HepG2 (cell line): ENCODE measurements around the gene NELFB. TPM values are rescaled to one million over a fixed set of nuclear protein-coding genes. Genes with fewer than 3 reads are reported as not detected.
A peak's percentile ranks its signal among the peaks of the same experiment; 100 is the strongest.

Source experiments
- ATAC-seq: fragments of 200-7000 bp; cut with Tn5 transposase; 3 replicates; pipeline ENCODE4 v1.9.1; 2020; ENCODE audit warnings: mild to moderate bottlenecking, moderate library complexity
- BruUV-seq: library from RNA; stranded (reverse); fragments of 400-500 nt; replicated peaks from 2 replicates; lab custom pipeline; 2021; lab: Mats Ljungman, UMichigan
- CTCF ChIA-PET: fragments of 300-600 bp; formaldehyde crosslinking; extraction: SDS; loops from one replicate; lab custom pipeline; 2021; ENCODE audit warnings: low total read pairs, inconsistent platforms, low intra/inter-chr PET ratio; lab: Yijun Ruan, JAX
- POLR2A ChIA-PET: fragments of 350-600 bp; sonication (Branson Sonifier 250); formaldehyde crosslinking; loops from one replicate; lab custom pipeline; 2020; ENCODE audit warnings: antibody characterized with exemption, inconsistent platforms; lab: Yijun Ruan, JAX
- DNase-seq: peaks from one replicate; pipeline ENCODE4 v3.0.0-alpha.2; 2015; ENCODE audit warnings: low spot score
- FAIRE-seq: peaks from 3 replicates; lab custom pipeline; 2011; peaks lifted over from hg19 to GRCh38; lab: Jason Lieb, UNC
- H2AFZ ChIP-seq: one replicate; pipeline ENCODE4 v1.6.1; 2011; ENCODE audit warnings: low read length, inconsistent platforms
- H3K27ac ChIP-seq: fragments of 300-600 bp; 3 replicates; pipeline ENCODE4 v1.8.0; 2011; ENCODE audit warnings: mixed run types, mild to moderate bottlenecking, mixed read lengths, low read length, inconsistent platforms; ENCODE audit not compliant: insufficient read depth; ENCODE audit errors: extremely low read length
- H3K27me3 ChIP-seq, 2 experiments: fragments of 200-600 bp in 1 of 2; 2 replicates in 1 of 2; 3 replicates in 1 of 2; pipeline versions ENCODE4 v1.6.0 to v1.8.0; 2011; ENCODE audit warnings: low read length in 2 of 2, mild to moderate bottlenecking in 2 of 2, moderate library complexity in 2 of 2, inconsistent platforms in 1 of 2; ENCODE audit not compliant: insufficient read depth in 2 of 2, control insufficient read depth in 1 of 2
- H3K36me3 ChIP-seq, 2 experiments: fragments of 200-600 bp in 1 of 2; replicated peaks in 1 of 2; 2 replicates in 1 of 2; 3 replicates in 1 of 2; pipeline versions ENCODE4 v1.5.1 to v1.8.0; 2011; ENCODE audit warnings: low read length in 2 of 2, inconsistent platforms in 1 of 2; ENCODE audit not compliant: insufficient read depth in 2 of 2, control insufficient read depth in 1 of 2
- H3K4me1 ChIP-seq: 2 replicates; pipeline ENCODE4 v1.5.1; 2012; ENCODE audit warnings: low read length, inconsistent platforms; ENCODE audit not compliant: insufficient read depth
- H3K4me2 ChIP-seq: 2 replicates; pipeline ENCODE4 v1.6.0; 2011; ENCODE audit warnings: low read depth, low read length, inconsistent platforms
- H3K4me3 ChIP-seq, 3 experiments: fragments of 200-600 bp in 1 of 3; sonication (generic), shearing (Covaris generic) in 1 of 3; replicated peaks in 1 of 3; 2 replicates each; pipeline ENCODE4 v1.5.1; 2011 to 2016; ENCODE audit warnings: low read length in 3 of 3, inconsistent platforms in 2 of 3, low read depth in 2 of 3, mild to moderate bottlenecking in 2 of 3, control low read depth in 1 of 3, mixed read lengths in 1 of 3; ENCODE audit not compliant: insufficient read depth in 1 of 3
- H3K79me2 ChIP-seq: one replicate; pipeline ENCODE4 v1.6.1; 2011; ENCODE audit warnings: low read length, inconsistent platforms; ENCODE audit not compliant: insufficient read depth
- H3K9ac ChIP-seq: 2 replicates; pipeline ENCODE4 v1.6.0; 2011; ENCODE audit warnings: mild to moderate bottlenecking, low read depth, low read length, inconsistent platforms; ENCODE audit not compliant: insufficient read depth
- H3K9me3 ChIP-seq: 2 replicates; pipeline ENCODE4 v1.5.1; 2012; ENCODE audit warnings: mild to moderate bottlenecking, low read length
- H4K20me1 ChIP-seq: 2 replicates; pipeline ENCODE4 v1.6.0; 2011; ENCODE audit warnings: inconsistent platforms, mild to moderate bottlenecking, low read length, moderate library complexity; ENCODE audit not compliant: insufficient read depth
- GABPA ChIP-seq, 2 experiments: IDR thresholded peaks; 2 replicates each; pipeline ENCODE4 v1.6.1; 2011 to 2016; ENCODE audit warnings: low read depth in 2 of 2, low read length in 1 of 2, missing biosample characterization in 1 of 2, missing genetic modification characterization in 1 of 2
- KLF15 ChIP-seq: sonication (generic); formaldehyde crosslinking; IDR thresholded peaks from 2 replicates; pipeline ENCODE4 v1.8.1; 2023; ENCODE audit warnings: borderline replicate concordance, mild to moderate bottlenecking, inconsistent platforms, missing genetic modification reagents, mixed read lengths
- TBP ChIP-seq: sonication (generic); formaldehyde crosslinking; IDR thresholded peaks from 2 replicates; pipeline ENCODE4 v1.5.0; 2020; ENCODE audit warnings: missing genetic modification reagents
- TP53 ChIP-seq: sonication (generic); formaldehyde crosslinking; conservative IDR thresholded peaks from 2 replicates; pipeline ENCODE4 v1.4.0; 2020; ENCODE audit warnings: missing genetic modification reagents
- ZMYM4 ChIP-seq: sonication (generic); formaldehyde crosslinking; IDR thresholded peaks from 2 replicates; pipeline ENCODE4 v1.8.1; 2023; ENCODE audit warnings: mild to moderate bottlenecking, missing genetic modification reagents
- ZNF160 ChIP-seq: sonication (generic); formaldehyde crosslinking; IDR thresholded peaks from 2 replicates; pipeline ENCODE4 v1.8.0; 2022; ENCODE audit warnings: mild to moderate bottlenecking, inconsistent platforms, missing genetic modification reagents
- ZNF225 ChIP-seq: sonication (generic); formaldehyde crosslinking; IDR thresholded peaks from 2 replicates; pipeline ENCODE4 v1.4.0; 2020; ENCODE audit warnings: mild to moderate bottlenecking, missing genetic modification reagents
- ZZZ3 ChIP-seq: sonication (generic); formaldehyde crosslinking; IDR thresholded peaks from 2 replicates; pipeline ENCODE4 v1.4.0; 2020; ENCODE audit warnings: missing genetic modification reagents, mild to moderate bottlenecking, borderline replicate concordance
- WGBS: methylation state at CpG from one replicate; pipeline ENCODE4 v1.1.6; 2017; ENCODE audit warnings: low lambda C conversion rate; 5-methylcytosine and 5-hydroxymethylcytosine counted together
- in situ Hi-C: cut with HindIII; loops from 2 replicates; pipeline ENCODE4 v1.10.0; 2017; ENCODE audit warnings: low pct_unique_long_range_greater_than_20kb; ENCODE audit not compliant: extremely low pct_ligation_motif_present
- intact Hi-C: fragments of 100-400 bp; cut with micrococcal nuclease; formaldehyde crosslinking; loops from one replicate; pipeline ENCODE4 v1.10.0; 2022; ENCODE audit not compliant: unreplicated experiment
- polyA plus RNA-seq, 8 experiments: library from polyadenylated mRNA; depleted of rRNA in 3 of 8; stranded (reverse) in 7 of 8; unstranded in 1 of 8; fragments of >200 nt; fragmentation: Illumina TruSeq in 4 of 8; extraction: Trizol in 4 of 8; gene quantifications; 2 replicates each; pipeline versions ENCODE4 v1.2.1 to v1.2.3, GENCODE V29; 2011 to 2016; ENCODE audit warnings: low read depth in 4 of 8, missing spikeins in 1 of 8, mixed read lengths in 1 of 8; ENCODE audit not compliant: insufficient read depth in 1 of 8
- total RNA-seq, 5 experiments: library from RNA; depleted of rRNA; stranded (reverse); fragments of >200 nt; fragmentation: Illumina TruSeq; extraction: Trizol; gene quantifications; 2 replicates each; pipeline ENCODE4 v1.2.3, GENCODE V29; 2016; ENCODE audit warnings: low read depth in 1 of 5
- TF ChIP-seq, protein P1 (sequence below): sonication (generic); formaldehyde crosslinking; IDR thresholded peaks from 2 replicates; pipeline ENCODE4 v1.4.0; 2020; ENCODE audit warnings: missing genetic modification reagents
- TF ChIP-seq, protein P2 (sequence below): sonication (generic); formaldehyde crosslinking; IDR thresholded peaks from 2 replicates; pipeline ENCODE4 v1.9.0; 2021; ENCODE audit warnings: missing genetic modification reagents, mild to moderate bottlenecking, borderline replicate concordance
- TF ChIP-seq, protein P3 (sequence below), 2 experiments: sonication (generic) in 1 of 2; formaldehyde crosslinking in 1 of 2; IDR thresholded peaks; 2 replicates each; pipeline versions ENCODE4 v1.6.1 to v1.9.0; 2014 to 2022; ENCODE audit warnings: antibody characterized with exemption in 1 of 2, borderline replicate concordance in 1 of 2, inconsistent platforms in 1 of 2, low read depth in 1 of 2, missing genetic modification reagents in 1 of 2
- TF ChIP-seq, protein P4 (sequence below): sonication (generic); formaldehyde crosslinking; IDR thresholded peaks from 2 replicates; pipeline ENCODE4 v1.5.1; 2020; ENCODE audit warnings: mild to moderate bottlenecking, missing genetic modification reagents, moderate library complexity

The NELFB gene
- total and polyA plus RNA-seq, 2 of the 13 experiments (the other 11 are each of a cell fraction or from before 2014, with no cell fraction given) = 26.5 to 45.8 TPM

DNA sequence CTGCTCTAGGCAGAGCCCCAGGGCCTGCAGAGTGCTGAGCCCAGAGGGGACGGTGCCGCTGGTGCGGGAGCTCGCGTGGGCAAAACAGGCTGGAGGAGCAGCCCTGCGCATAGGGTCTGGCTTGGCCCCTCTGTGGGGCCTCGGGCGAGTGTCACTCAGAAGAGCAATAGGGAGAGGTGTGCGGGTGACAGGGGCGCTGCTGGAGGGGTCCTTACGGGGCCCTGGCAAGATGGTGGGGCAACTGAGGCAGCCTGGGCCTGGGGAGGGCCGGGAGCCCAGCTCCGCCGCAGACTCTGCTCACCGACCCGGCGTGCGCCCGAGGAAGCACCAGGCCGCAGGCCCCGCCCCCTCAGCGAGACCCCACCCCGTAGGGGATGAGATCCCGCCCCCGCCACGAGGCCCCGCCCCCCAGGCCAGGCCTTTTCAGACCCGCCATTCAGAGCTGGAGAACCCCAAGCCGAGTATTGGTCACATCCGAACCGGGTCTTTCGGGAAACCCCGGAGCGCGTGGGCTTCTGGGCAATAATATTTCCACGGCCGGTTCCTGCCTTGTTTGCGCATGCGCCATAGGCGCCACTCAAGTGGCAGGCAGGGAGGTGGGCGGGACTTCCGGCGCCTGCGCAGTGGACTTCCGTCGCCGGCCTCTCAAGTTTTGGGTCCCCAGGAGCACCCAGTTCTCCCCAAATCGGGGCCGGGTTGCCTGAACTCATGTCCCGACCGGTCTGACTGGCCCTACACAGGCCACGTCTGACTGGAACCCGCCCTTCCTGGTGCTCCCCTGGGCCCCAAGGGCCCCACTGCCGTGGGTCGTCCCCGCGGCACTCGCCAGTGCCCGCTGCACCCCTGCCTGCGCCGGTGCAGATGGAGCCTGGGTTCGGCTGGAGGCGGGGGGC lies 31.8 kb upstream of the NELFB start:
- BruUV-seq = no TSS peak
- POLR2A ChIA-PET = interaction anchor here (0.7 to 13.4 kb wide), 16 partner anchors 12 to 169 kb away, joined by 3 to 225 read pairs (median 12); partner anchors contain the start of genes ANAPC2, ENTPD2, MAN1B1 and NDOR1
- in situ Hi-C loops (no loop called here), intact Hi-C loops (loop anchor here (2.0 kb wide), 2 partner anchors 13 to 23 kb away; partner anchors contain the start of gene TPRN)
- CTCF ChIA-PET = no interaction called here
- Histone ChIP-seq H4K20me1 (peaks cover 4% of the 10 kb centered on the region; the same call in 1 of the 2 replicates), H3K27me3 (no peaks in the 10 kb centered on the region; a peak in 1 of 5 replicates), H3K4me2 (peak overlapping the region; percentile 100), H3K4me3 (peak overlapping the region; percentile 84 to 99 (median 92)), H3K9me3 (no peaks in the 10 kb centered on the region), H3K27ac (peak overlapping the region; percentile 76), H3K9ac (peak overlapping the region; percentile 94), H3K79me2 (peaks cover 3% of the 10 kb centered on the region), H3K36me3 (no peaks in the 10 kb centered on the region), H3K4me1 (peaks cover 64% of the 10 kb centered on the region), H2AFZ (no peak overlapping the region)
- DNase-seq (peak; percentile 98), FAIRE-seq (peak; percentile 91), ATAC-seq (peak; percentile 44)
- 2% methylated on average over 18 of the region's 63 CpGs for WGBS
- TF ChIP-seq ZNF160 (CRISPR knock-in tag) (no peak), GABPA (IDR thresholded peaks at IDR 0.05; ENCODE audit: low read depth, low read length) (no peak), GABPA (CRISPR knock-in tag; IDR thresholded peaks at IDR 0.05; ENCODE audit: low read depth) (peak; percentile 94), TP53 (CRISPR knock-in tag) (no peak), TBP (CRISPR knock-in tag) (no peak), KLF15 (CRISPR knock-in tag) (no peak), ZZZ3 (CRISPR knock-in tag) (no peak), ZNF225 (CRISPR knock-in tag) (no peak), ZMYM4 (0 out of 2 replicates have a peak, but pooled peaks have one; percentile 6)
- TF ChIP-seq, protein P1, sequence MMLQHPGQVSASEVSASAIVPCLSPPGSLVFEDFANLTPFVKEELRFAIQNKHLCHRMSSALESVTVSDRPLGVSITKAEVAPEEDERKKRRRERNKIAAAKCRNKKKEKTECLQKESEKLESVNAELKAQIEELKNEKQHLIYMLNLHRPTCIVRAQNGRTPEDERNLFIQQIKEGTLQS (CRISPR knock-in tag) = no peak; the same call in 1 of the 2 replicates
- TF ChIP-seq, protein P2, sequence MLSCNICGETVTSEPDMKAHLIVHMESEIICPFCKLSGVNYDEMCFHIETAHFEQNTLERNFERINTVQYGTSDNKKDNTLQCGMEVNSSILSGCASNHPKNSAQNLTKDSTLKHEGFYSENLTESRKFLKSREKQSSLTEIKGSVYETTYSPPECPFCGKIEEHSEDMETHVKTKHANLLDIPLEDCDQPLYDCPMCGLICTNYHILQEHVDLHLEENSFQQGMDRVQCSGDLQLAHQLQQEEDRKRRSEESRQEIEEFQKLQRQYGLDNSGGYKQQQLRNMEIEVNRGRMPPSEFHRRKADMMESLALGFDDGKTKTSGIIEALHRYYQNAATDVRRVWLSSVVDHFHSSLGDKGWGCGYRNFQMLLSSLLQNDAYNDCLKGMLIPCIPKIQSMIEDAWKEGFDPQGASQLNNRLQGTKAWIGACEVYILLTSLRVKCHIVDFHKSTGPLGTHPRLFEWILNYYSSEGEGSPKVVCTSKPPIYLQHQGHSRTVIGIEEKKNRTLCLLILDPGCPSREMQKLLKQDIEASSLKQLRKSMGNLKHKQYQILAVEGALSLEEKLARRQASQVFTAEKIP = no peak
- TF ChIP-seq, protein P3, sequence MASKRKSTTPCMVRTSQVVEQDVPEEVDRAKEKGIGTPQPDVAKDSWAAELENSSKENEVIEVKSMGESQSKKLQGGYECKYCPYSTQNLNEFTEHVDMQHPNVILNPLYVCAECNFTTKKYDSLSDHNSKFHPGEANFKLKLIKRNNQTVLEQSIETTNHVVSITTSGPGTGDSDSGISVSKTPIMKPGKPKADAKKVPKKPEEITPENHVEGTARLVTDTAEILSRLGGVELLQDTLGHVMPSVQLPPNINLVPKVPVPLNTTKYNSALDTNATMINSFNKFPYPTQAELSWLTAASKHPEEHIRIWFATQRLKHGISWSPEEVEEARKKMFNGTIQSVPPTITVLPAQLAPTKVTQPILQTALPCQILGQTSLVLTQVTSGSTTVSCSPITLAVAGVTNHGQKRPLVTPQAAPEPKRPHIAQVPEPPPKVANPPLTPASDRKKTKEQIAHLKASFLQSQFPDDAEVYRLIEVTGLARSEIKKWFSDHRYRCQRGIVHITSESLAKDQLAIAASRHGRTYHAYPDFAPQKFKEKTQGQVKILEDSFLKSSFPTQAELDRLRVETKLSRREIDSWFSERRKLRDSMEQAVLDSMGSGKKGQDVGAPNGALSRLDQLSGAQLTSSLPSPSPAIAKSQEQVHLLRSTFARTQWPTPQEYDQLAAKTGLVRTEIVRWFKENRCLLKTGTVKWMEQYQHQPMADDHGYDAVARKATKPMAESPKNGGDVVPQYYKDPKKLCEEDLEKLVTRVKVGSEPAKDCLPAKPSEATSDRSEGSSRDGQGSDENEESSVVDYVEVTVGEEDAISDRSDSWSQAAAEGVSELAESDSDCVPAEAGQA (IDR thresholded peaks at IDR 0.05; ENCODE audit: low read depth) = no peak
- TF ChIP-seq, protein P3 (CRISPR knock-in tag; IDR thresholded peaks at IDR 0.05; ENCODE audit: borderline replicate concordance) = no peak
- TF ChIP-seq, protein P4, sequence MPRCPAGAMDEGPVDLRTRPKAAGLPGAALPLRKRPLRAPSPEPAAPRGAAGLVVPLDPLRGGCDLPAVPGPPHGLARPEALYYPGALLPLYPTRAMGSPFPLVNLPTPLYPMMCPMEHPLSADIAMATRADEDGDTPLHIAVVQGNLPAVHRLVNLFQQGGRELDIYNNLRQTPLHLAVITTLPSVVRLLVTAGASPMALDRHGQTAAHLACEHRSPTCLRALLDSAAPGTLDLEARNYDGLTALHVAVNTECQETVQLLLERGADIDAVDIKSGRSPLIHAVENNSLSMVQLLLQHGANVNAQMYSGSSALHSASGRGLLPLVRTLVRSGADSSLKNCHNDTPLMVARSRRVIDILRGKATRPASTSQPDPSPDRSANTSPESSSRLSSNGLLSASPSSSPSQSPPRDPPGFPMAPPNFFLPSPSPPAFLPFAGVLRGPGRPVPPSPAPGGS (CRISPR knock-in tag) = no peak; the same call in 1 of the 2 replicates
